Astrocyte (in vitro differentiated cells and primary cell): ENCODE results near the gene CELF4. TPM values are rescaled to one million over a fixed set of nuclear protein-coding genes. Genes with fewer than 3 reads are reported as not detected.

Experiments
- DNase-seq: peaks from one replicate; pipeline ENCODE4 v3.0.0-alpha.2; 2010; ENCODE audit warnings: low read depth
- FAIRE-seq: peaks from 2 replicates; lab custom pipeline; 2011; peaks lifted over from hg19 to GRCh38; lab: Jason Lieb, UNC
- H2AFZ ChIP-seq: 2 replicates; pipeline ENCODE4 v1.6.0; 2012; ENCODE audit warnings: low read depth, low read length, inconsistent platforms
- H3K27ac ChIP-seq: 2 replicates; pipeline ENCODE4 v1.5.1; 2011; ENCODE audit warnings: low read depth, low read length, inconsistent platforms
- H3K27me3 ChIP-seq: 2 replicates; pipeline ENCODE4 v1.6.0; 2011; ENCODE audit warnings: low read length, inconsistent platforms; ENCODE audit not compliant: insufficient read depth
- H3K36me3 ChIP-seq: 2 replicates; pipeline ENCODE4 v1.5.1; 2011; ENCODE audit warnings: low read length, inconsistent platforms; ENCODE audit not compliant: insufficient read depth
- H3K4me1 ChIP-seq: 2 replicates; pipeline ENCODE4 v1.5.1; 2011; ENCODE audit warnings: low read length, inconsistent platforms; ENCODE audit not compliant: insufficient read depth
- H3K4me2 ChIP-seq: 2 replicates; pipeline ENCODE4 v1.6.0; 2012; ENCODE audit warnings: low read length, inconsistent platforms
- H3K4me3 ChIP-seq: 2 replicates; pipeline ENCODE4 v1.5.1; 2011; ENCODE audit warnings: low read depth, mild to moderate bottlenecking, low read length, inconsistent platforms; ENCODE audit not compliant: insufficient read depth
- H3K79me2 ChIP-seq: 2 replicates; pipeline ENCODE4 v1.6.0; 2012; ENCODE audit warnings: mild to moderate bottlenecking, low read length, inconsistent platforms; ENCODE audit not compliant: insufficient read depth
- H3K9ac ChIP-seq: 2 replicates; pipeline ENCODE4 v1.6.0; 2012; ENCODE audit warnings: mild to moderate bottlenecking, low read length, inconsistent platforms
- H3K9me3 ChIP-seq: 2 replicates; pipeline ENCODE4 v1.5.1; 2012; ENCODE audit warnings: low read depth, mild to moderate bottlenecking, low read length, inconsistent platforms; ENCODE audit not compliant: insufficient read depth
- H4K20me1 ChIP-seq: 2 replicates; pipeline ENCODE4 v1.6.0; 2012; ENCODE audit warnings: low read length, inconsistent platforms; ENCODE audit not compliant: insufficient read depth
- H3K27ac Mint-ChIP-seq: one replicate; pipeline ENCODE4 v1.8.0; 2021; ENCODE audit warnings: mild to moderate bottlenecking, mixed read lengths; ENCODE audit not compliant: unreplicated experiment
- H3K27me3 Mint-ChIP-seq: one replicate; pipeline ENCODE4 v1.8.0; 2021; ENCODE audit warnings: low read depth, mixed read lengths; ENCODE audit not compliant: unreplicated experiment
- H3K36me3 Mint-ChIP-seq: one replicate; pipeline ENCODE4 v1.8.0; 2021; ENCODE audit warnings: low read depth, mixed read lengths; ENCODE audit not compliant: unreplicated experiment
- H3K4me1 Mint-ChIP-seq: one replicate; pipeline ENCODE4 v1.8.0; 2021; ENCODE audit warnings: low read depth, mixed read lengths; ENCODE audit not compliant: unreplicated experiment
- H3K4me3 Mint-ChIP-seq: one replicate; pipeline ENCODE4 v1.8.0; 2021; ENCODE audit warnings: mild to moderate bottlenecking, moderate library complexity, mixed read lengths; ENCODE audit not compliant: unreplicated experiment
- H3K9me3 Mint-ChIP-seq: one replicate; pipeline ENCODE4 v1.8.0; 2021; ENCODE audit warnings: mild to moderate bottlenecking, mixed read lengths; ENCODE audit not compliant: unreplicated experiment
- CTCF ChIP-seq: IDR thresholded peaks from 2 replicates; pipeline ENCODE4 v1.5.1; 2011; ENCODE audit warnings: low read depth, mild to moderate bottlenecking, inconsistent platforms, low read length, moderate library complexity; ENCODE audit not compliant: insufficient read depth
- EZH2 ChIP-seq: IDR thresholded peaks from 2 replicates; pipeline ENCODE4 v1.6.1; 2012; ENCODE audit warnings: mild to moderate bottlenecking, low read length, inconsistent platforms; ENCODE audit not compliant: insufficient read depth
- total RNA-seq: library from RNA; stranded (reverse); gene quantifications from 2 replicates; pipeline ENCODE4 v1.2.1, GENCODE V29; 2021

Gene CELF4
- total RNA-seq, 1 donor from 2014 or later: 0.16 TPM

GRCh38 chr18:37541517-37541916, 24.1 kb downstream of the CELF4 start:
- H3K4me2 ChIP-seq: no peak overlapping the region
- FAIRE-seq: no peak
- Mint-ChIP-seq H3K4me1 (peaks cover 6% of the 10 kb centered on the region), H3K9me3 (peaks cover 2% of the 10 kb centered on the region), H3K27ac (no peak overlapping the region), H3K4me3 (no peak overlapping the region), H3K27me3 (peaks cover 50% of the 10 kb centered on the region), H3K36me3 (no peaks in the 10 kb centered on the region)
- H2AFZ ChIP-seq: no peak overlapping the region
- H4K20me1 ChIP-seq: no peaks in the 10 kb centered on the region
- no peaks in the 10 kb centered on the region for H3K36me3 ChIP-seq
- peaks cover 11% of the 10 kb centered on the region for H3K27me3 ChIP-seq
- DNase-seq: no peak
- no peak overlapping the region for H3K27ac ChIP-seq
- no peak for TF ChIP-seq EZH2
- no peak for TF ChIP-seq CTCF
- no peak overlapping the region for H3K9ac ChIP-seq
- H3K4me3 ChIP-seq: no peak overlapping the region
- no peaks in the 10 kb centered on the region for H3K79me2 ChIP-seq
- no peaks in the 10 kb centered on the region for H3K9me3 ChIP-seq
- H3K4me1 ChIP-seq: no peaks in the 10 kb centered on the region

- Mint-ChIP-seq H3K9me3 (no peaks in the 10 kb centered on the region), H3K4me3 (no peak overlapping the region), H3K4me1 (peaks cover 12% of the 10 kb centered on the region), H3K36me3 (no peaks in the 10 kb centered on the region), H3K27ac (no peak overlapping the region), H3K27me3 (peaks cover 45% of the 10 kb centered on the region)
- Histone ChIP-seq H3K9me3 (no peaks in the 10 kb centered on the region), H3K9ac (no peak overlapping the region), H3K27me3 (peaks cover 11% of the 10 kb centered on the region), H3K27ac (no peak overlapping the region), H3K4me3 (no peak overlapping the region), H3K4me2 (no peak overlapping the region), H4K20me1 (no peaks in the 10 kb centered on the region), H3K79me2 (no peaks in the 10 kb centered on the region), H2AFZ (no peak overlapping the region), H3K4me1 (no peaks in the 10 kb centered on the region), H3K36me3 (no peaks in the 10 kb centered on the region)
- no peak for TF ChIP-seq CTCF
- TF ChIP-seq EZH2: no peak
- FAIRE-seq (no peak), DNase-seq (no peak)
These were observed 25.0 kb downstream of the CELF4 start for GRCh38 chr18:37540424-37541138.

- FAIRE-seq (no peak), DNase-seq (no peak)
- H4K20me1 ChIP-seq: no peaks in the 10 kb centered on the region
- H3K4me3 ChIP-seq: no peak overlapping the region
- no peak overlapping the region for H2AFZ ChIP-seq
- Mint-ChIP-seq H3K4me1 (peaks cover 12% of the 10 kb centered on the region), H3K27me3 (peaks cover 49% of the 10 kb centered on the region), H3K36me3 (no peaks in the 10 kb centered on the region), H3K4me3 (no peak overlapping the region), H3K27ac (no peak overlapping the region), H3K9me3 (no peaks in the 10 kb centered on the region)
- no peaks in the 10 kb centered on the region for H3K4me1 ChIP-seq
- H3K79me2 ChIP-seq: no peaks in the 10 kb centered on the region
- H3K4me2 ChIP-seq: no peak overlapping the region
- peaks cover 11% of the 10 kb centered on the region for H3K27me3 ChIP-seq
- no peaks in the 10 kb centered on the region for H3K9me3 ChIP-seq
- H3K9ac ChIP-seq: no peak overlapping the region
- H3K27ac ChIP-seq: no peak overlapping the region
- TF ChIP-seq EZH2 (no peak), CTCF (no peak)
- H3K36me3 ChIP-seq: no peaks in the 10 kb centered on the region
These were observed 26.4 kb downstream of the CELF4 start for GRCh38 chr18:37539236-37539635.
